NCI-H1105 (cell line): ENCODE measurements around the gene IL19.
"Not testable (repeated sequence)": the region's sequence is repeated elsewhere in the genome, so short reads cannot be mapped to it uniquely, and the experiment has no call there.

Source experiments
- DNase-seq: peaks from one replicate; lab custom pipeline; 2025; lab: John Stamatoyannopoulos, UW

IL19 gene

GRCh38 chr1:206741142-206741701 is 29.4 kb upstream of the IL19 start:
- no peak for DNase-seq

- no peak for DNase-seq
Observed at GRCh38 chr1:206742719-206743383, 27.7 kb upstream of the IL19 start.

GRCh38 chr1:206744683-206745082 is 25.9 kb upstream of the IL19 start:
- no peak for DNase-seq

GRCh38 chr1:206745301-206745700 is 25.3 kb upstream of the IL19 start:
- DNase-seq = no peak

- no peak for DNase-seq
Observed at GRCh38 chr1:206748348-206749030, 22.1 kb upstream of the IL19 start.

GRCh38 chr1:206751891-206752290 is 18.7 kb upstream of the IL19 start:
- no peak for DNase-seq

GRCh38 chr1:206752481-206752880 is 18.1 kb upstream of the IL19 start:
- DNase-seq = no peak

- DNase-seq = no peak
Observed at GRCh38 chr1:206753141-206753540, 17.4 kb upstream of the IL19 start.

- no peak for DNase-seq
Observed at GRCh38 chr1:206754011-206754410, 16.6 kb upstream of the IL19 start.

- DNase-seq = no peak
Observed at GRCh38 chr1:206757524-206758266, 12.9 kb upstream of the IL19 start.

GRCh38 chr1:206760590-206760989 is 10.0 kb upstream of the IL19 start:
- DNase-seq = no peak

GRCh38 chr1:206761159-206761768 is 9.3 kb upstream of the IL19 start:
- DNase-seq = no peak

GRCh38 chr1:206762741-206763364 is 7.7 kb upstream of the IL19 start:
- DNase-seq = not testable (repeated sequence)

GRCh38 chr1:206765771-206766170 is 4.8 kb upstream of the IL19 start:
- not testable (repeated sequence) for DNase-seq

GRCh38 chr1:206766251-206766856 is 4.2 kb upstream of the IL19 start:
- DNase-seq = no peak

- no peak for DNase-seq
Observed at GRCh38 chr1:206768472-206769303, 1.9 kb upstream of the IL19 start.

- DNase-seq = no peak
Observed at GRCh38 chr1:206769304-206769731, 1.3 kb upstream of the IL19 start.

GRCh38 chr1:206771338-206771692 is 742 bp downstream of the IL19 start:
- no peak for DNase-seq

- DNase-seq = no peak
Observed at GRCh38 chr1:206772243-206772937, 1.8 kb downstream of the IL19 start, which contains the start of gene IL10. Gene IL10, minus strand, starts transcription at chr1:206772494. Its CDS starts 59 bp downstream, at chr1:206772435.

- DNase-seq = no peak
Observed at GRCh38 chr1:206774093-206774492, 3.5 kb downstream of the IL19 start.
